SHP77 (cell line): ENCODE measurements around the gene SFRP5.

Experiments used
- DNase-seq, 2 experiments: peaks; one replicate each; lab custom pipeline; 2025; lab: John Stamatoyannopoulos, UW

Gene SFRP5

GRCh38 chr10:97785731-97786130, 13.9 kb upstream of the SFRP5 start:
- DNase-seq, result no peak

- DNase-seq, result no peak
These were observed 13.4 kb upstream of the SFRP5 start for GRCh38 chr10:97785231-97785630.

- DNase-seq, result no peak
These were observed 12.5 kb upstream of the SFRP5 start for GRCh38 chr10:97784200-97784810.

DNA sequence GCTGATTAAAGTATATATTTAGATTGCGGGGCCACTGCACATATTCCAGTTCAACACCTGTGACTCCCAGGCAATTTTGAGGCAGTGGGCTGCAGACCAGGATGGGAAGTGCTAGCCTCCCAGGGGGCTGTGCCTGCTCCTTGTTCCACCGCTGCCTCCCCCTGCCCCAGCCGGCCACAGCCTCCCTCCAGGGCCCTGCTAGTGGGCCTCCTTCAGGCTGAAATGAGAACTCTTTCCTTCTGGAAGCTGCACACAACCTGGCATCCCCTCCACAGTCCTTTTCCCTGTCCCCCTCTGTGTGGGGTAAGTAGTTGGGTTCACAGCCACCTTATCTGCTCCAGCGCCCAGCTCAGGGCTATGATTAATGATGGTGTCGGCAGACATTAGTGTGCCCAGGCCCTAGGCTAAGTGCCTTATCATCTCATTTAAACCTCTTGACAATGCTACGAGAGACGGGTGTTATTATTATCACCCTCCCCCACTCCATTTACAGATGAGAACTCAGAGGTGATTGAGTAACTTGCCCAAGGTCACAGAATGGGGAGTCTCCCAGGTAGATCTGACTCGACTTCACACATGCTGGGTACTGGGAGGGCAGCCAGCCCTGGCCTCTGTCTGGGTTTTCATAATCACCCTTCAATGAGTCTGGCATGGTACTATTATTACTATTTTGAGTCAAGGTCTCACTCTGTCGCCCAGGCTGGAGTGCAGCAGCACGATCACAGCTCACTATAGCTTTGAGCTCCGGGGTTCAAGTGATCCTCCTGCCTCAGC, 10.8 kb upstream of the SFRP5 start:
- DNase-seq, result no peak

GRCh38 chr10:97781618-97782331, 10.0 kb upstream of the SFRP5 start:
- DNase-seq, result no peak

DNA sequence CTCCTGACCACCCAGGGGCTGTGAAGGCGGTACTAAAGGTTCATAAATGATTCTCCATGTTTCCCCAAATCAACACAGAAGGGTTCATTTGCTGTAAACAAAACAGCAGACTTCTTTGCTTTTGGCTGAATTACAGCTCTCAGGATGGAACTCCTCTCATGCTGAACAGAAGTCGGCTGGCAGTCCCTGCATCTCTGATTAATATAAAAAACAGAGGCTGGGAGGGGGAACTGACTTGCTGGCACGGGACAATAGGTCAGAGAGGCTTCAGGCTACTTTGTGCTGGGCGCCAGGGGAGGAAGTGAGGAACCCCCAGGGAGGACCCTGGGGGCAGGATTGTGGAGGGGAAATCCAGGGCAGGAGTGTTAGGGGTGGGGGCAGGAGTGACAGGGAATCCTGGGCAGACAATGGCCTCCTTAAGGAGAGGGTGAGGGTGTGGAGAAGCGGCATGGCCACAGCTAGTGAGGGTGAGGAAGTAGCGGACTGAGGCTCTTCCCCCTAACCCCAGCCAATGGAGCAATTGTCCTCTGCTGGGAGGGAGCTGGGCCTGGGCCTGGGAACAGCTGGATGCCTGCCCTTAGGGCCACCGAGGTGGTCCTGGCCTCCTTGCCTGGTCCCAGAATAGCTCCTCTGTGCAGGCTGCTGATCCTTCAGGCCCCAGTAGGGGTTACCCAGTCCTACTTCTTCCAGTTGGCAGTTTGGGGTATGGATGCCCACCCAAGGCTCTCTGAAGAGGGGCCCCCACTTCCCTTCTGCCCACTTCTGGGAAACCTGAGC, 9.2 kb upstream of the SFRP5 start:
- no peak for DNase-seq

DNA sequence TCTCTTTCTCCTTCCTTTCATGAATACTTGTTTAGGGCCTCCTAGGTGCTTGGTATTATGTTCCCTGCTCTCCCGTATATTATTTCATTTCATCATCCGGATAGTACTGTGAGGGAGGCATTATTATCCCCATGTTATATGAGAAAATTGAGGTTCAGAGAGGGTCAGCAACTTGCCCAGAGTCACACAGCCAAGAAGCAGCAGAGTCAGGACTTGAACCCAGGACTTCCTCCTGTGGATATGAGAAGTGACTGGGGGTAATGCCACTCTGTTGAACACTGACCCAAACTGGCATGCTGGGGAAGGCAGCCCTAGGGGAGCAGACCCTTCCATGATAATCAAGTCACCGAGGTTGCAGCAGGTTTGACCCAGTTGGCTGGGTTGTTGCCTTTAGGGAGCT, 8.2 kb upstream of the SFRP5 start:
- no peak for DNase-seq

DNA sequence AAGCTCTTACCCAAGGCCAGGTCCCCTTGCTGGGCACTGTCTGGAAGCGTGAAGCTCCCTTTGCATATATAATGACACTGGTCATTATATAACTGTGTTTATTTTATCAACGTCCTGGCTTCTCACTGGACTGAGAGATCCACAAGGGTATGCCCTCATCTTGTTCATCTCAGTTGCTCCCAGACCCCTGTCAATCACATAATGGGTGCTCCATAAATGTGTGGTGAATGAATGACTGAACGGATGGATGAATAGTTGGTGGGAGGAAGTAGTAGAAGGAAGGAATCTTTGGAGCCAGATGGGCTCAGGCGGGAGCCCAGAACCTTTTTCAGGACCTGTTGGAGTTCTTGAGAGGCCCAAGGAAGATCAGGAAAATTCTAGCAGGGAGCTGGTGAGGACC, 7.7 kb upstream of the SFRP5 start:
- DNase-seq, result no peak

DNA sequence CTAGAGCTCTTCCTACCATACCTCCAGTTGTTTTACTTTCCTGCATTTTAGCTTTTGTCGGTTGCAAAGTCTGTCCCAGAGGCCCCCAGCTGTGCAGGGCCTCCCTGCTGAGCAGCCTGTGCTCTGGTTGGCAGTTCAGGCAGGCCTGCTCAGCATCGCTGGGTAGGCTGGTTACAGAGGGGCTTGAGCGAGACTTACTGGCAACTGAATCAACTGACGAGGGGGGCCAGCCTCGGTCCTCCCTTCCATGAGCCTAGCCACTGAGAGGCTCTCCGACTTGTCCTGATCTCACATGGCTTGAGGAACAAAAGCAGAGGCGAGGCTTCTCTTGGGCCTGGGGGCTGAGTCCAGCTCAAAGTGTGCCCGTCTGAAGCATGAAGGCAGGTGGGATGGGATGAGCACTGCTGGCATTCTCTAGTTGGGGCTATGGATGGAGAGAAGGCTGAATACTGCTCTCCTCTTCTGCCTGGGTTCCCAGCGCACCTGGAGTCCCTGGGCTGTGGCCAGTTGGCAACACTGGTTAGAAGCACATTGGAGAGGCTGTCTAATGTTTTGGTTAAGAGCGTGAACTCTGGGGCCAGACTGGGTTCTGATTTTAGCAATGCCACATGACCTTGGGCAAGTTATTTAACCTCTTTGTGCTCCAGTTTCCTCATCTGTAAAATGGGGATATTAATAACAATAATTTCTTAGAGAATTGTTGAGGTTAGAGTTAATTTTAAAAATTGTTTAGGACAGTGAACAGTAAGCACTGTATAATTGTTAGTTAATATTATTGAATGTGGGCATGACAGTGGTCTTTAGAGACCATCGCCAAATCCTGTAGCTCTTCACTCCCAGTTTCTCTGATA, 6.9 kb upstream of the SFRP5 start:
- peak in 1 of 2 experiments; percentile 19 for DNase-seq

GRCh38 chr10:97777143-97777542, 5.3 kb upstream of the SFRP5 start:
- DNase-seq, result no peak

GRCh38 chr10:97774811-97775294, 3.1 kb upstream of the SFRP5 start:
- no peak for DNase-seq

- no peak for DNase-seq
These were observed 1.3 kb upstream of the SFRP5 start for GRCh38 chr10:97773096-97773495.

- DNase-seq, result no peak
These were observed 526 bp downstream of the SFRP5 start for GRCh38 chr10:97771055-97771891.

- no peak for DNase-seq
These were observed 1.5 kb downstream of the SFRP5 start for GRCh38 chr10:97770255-97770654.

GRCh38 chr10:97768322-97769315, 3.2 kb downstream of the SFRP5 start:
- DNase-seq, result no peak

- DNase-seq, result no peak
These were observed 4.5 kb downstream of the SFRP5 start for GRCh38 chr10:97766996-97767924.

DNA sequence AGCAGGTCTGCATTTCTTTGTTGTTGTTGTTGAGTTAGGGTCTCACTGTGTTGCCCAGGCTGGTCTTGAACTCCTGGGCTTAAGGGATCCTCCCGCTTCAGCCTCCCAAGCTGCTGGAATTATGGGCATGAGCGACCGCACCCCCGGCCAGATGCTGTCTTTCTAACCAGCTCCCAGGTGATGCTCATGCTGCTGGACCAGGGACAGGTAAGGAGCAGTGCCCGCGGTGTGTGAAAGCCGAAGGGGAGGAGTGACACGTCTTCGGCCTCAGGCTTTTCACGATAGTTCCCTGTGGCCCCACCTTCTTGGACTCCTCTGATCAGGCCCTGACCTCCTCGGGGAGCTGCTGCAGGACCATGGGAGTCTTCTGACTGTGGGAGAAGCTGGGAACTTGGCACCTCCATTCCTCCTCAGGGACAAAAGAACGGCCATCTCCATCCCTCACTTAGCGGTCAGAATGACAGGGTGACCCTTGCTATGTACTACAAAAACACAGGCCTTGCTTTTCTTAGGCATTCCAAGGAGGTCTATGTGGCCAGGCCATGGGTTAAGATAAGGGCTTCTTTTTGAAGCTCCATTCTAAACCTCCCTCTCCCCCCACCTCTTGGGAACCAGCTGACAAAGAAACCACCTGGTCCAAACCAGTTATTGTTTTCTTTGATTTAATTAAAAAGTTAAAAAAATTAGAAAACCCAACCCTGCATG, 5.5 kb downstream of the SFRP5 start:
- no peak for DNase-seq
